ENCODE measurements around the gene NUP54. TPM values are rescaled to one million over a fixed set of nuclear protein-coding genes. Genes with fewer than 3 reads are reported as not detected.

The NUP54 gene
- total RNA-seq, 1 donor from 2014 or later: 44.2 TPM

- TF ChIP-seq, protein P1, sequence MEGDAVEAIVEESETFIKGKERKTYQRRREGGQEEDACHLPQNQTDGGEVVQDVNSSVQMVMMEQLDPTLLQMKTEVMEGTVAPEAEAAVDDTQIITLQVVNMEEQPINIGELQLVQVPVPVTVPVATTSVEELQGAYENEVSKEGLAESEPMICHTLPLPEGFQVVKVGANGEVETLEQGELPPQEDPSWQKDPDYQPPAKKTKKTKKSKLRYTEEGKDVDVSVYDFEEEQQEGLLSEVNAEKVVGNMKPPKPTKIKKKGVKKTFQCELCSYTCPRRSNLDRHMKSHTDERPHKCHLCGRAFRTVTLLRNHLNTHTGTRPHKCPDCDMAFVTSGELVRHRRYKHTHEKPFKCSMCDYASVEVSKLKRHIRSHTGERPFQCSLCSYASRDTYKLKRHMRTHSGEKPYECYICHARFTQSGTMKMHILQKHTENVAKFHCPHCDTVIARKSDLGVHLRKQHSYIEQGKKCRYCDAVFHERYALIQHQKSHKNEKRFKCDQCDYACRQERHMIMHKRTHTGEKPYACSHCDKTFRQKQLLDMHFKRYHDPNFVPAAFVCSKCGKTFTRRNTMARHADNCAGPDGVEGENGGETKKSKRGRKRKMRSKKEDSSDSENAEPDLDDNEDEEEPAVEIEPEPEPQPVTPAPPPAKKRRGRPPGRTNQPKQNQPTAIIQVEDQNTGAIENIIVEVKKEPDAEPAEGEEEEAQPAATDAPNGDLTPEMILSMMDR (IDR thresholded peaks at IDR 0.05; ENCODE audit: unreplicated experiment): no peak
- Mint-ChIP-seq H3K36me3 (ENCODE audit: low read depth, unreplicated experiment) (peaks cover 12% of the 10 kb centered on the region), H3K4me3 (ENCODE audit: unreplicated experiment) (no peak overlapping the region), H3K27me3 (ENCODE audit: unreplicated experiment) (peaks cover 2% of the 10 kb centered on the region), H3K27ac (ENCODE audit: unreplicated experiment) (no peak overlapping the region), H3K9me3 (ENCODE audit: unreplicated experiment) (no peaks in the 10 kb centered on the region), H3K4me1 (ENCODE audit: unreplicated experiment) (peaks cover 8% of the 10 kb centered on the region)
- DNase-seq (ENCODE audit: low spot score): no peak
These were observed 7.8 kb upstream of the NUP54 start for GRCh38 chr4:76155979-76156378.

GRCh38 chr4:76153356-76153755 lies 5.2 kb upstream of the NUP54 start:
- H3K27ac Mint-ChIP-seq (ENCODE audit: unreplicated experiment): no peak overlapping the region
- H3K9me3 Mint-ChIP-seq (ENCODE audit: unreplicated experiment): no peaks in the 10 kb centered on the region
- peaks cover 15% of the 10 kb centered on the region for H3K4me1 Mint-ChIP-seq (ENCODE audit: unreplicated experiment)
- H3K27me3 Mint-ChIP-seq (ENCODE audit: unreplicated experiment): peaks cover 6% of the 10 kb centered on the region
- peaks cover 8% of the 10 kb centered on the region for H3K36me3 Mint-ChIP-seq (ENCODE audit: low read depth, unreplicated experiment)
- no peak for DNase-seq (ENCODE audit: low spot score)
- TF ChIP-seq, protein P1 (IDR thresholded peaks at IDR 0.05; ENCODE audit: unreplicated experiment): no peak
- H3K4me3 Mint-ChIP-seq (ENCODE audit: unreplicated experiment): no peak overlapping the region

DNA sequence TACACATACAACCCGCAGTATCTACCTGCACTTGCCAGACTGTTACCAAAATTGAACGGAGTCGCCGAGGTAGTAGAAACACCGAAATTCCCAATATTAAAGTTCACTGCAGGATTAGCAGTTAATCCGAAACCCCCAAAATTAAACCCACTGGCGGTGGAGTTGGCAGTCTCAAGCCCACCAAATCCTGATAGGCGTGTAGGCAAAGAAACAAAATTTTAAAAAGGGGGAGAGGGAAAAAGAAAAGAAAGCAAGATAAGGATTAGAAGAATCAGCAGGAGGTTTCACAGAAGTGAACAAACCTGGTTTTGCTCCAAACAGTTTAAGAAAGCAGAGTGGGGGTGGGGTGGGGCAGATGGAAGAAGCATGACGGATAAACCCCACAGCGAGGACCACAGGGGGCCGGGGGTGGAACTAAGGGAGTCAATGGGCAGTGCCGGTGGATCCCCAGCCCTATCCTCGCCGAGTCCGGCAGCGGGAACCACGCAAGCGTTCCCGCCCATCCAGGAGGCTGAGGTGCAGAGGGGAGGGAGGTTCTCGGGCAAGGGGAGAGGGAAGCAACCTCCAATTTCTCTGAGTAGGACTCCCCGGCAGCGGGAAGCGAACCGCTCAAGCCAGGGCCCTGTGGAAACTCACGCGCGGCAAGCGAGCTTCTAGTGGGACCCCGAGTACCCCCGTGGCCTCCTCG lies 599 bp downstream of the NUP54 start:
- TF ChIP-seq, protein P1 (IDR thresholded peaks at IDR 0.05; ENCODE audit: unreplicated experiment): no peak
- Mint-ChIP-seq H3K27ac (ENCODE audit: unreplicated experiment) (peak overlapping the region; percentile 93), H3K4me1 (ENCODE audit: unreplicated experiment) (peaks cover 18% of the 10 kb centered on the region)

DNA sequence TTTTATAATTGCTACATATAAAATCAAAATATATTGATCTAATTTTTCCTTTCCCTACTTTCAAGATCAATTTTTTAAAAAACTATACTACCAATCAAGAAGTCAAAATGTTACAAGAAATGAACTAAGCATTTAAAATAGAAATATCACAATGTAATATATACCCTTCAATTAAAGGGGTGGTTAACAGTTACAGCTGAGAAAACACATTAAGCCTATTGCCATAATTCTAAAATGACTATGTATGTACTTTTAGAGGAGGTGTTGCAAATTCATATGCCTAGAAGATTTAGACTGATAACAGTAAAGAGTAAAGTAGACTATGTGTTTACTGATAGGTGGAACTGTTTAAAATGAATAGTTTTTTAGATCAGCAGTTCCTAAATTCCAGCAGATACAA lies 3.7 kb downstream of the NUP54 start:
- Mint-ChIP-seq H3K36me3 (ENCODE audit: low read depth, unreplicated experiment) (peaks cover 22% of the 10 kb centered on the region), H3K27me3 (ENCODE audit: unreplicated experiment) (peaks cover 9% of the 10 kb centered on the region), H3K9me3 (ENCODE audit: unreplicated experiment) (no peaks in the 10 kb centered on the region), H3K4me1 (ENCODE audit: unreplicated experiment) (peaks cover 18% of the 10 kb centered on the region), H3K27ac (ENCODE audit: unreplicated experiment) (no peak overlapping the region), H3K4me3 (ENCODE audit: unreplicated experiment) (no peak overlapping the region)
- no peak for DNase-seq (ENCODE audit: low spot score)
- TF ChIP-seq, protein P1 (IDR thresholded peaks at IDR 0.05; ENCODE audit: unreplicated experiment): no peak

More for the DNA sequence above, 599 bp downstream of the NUP54 start:
- H3K4me3 Mint-ChIP-seq (ENCODE audit: unreplicated experiment): peak overlapping the region; percentile 100
- peaks cover 12% of the 10 kb centered on the region for H3K36me3 Mint-ChIP-seq (ENCODE audit: low read depth, unreplicated experiment)
- peak; percentile 70 for DNase-seq (ENCODE audit: low spot score)
- H3K9me3 Mint-ChIP-seq (ENCODE audit: unreplicated experiment): no peaks in the 10 kb centered on the region
- H3K27me3 Mint-ChIP-seq (ENCODE audit: unreplicated experiment): peaks cover 9% of the 10 kb centered on the region

DNA sequence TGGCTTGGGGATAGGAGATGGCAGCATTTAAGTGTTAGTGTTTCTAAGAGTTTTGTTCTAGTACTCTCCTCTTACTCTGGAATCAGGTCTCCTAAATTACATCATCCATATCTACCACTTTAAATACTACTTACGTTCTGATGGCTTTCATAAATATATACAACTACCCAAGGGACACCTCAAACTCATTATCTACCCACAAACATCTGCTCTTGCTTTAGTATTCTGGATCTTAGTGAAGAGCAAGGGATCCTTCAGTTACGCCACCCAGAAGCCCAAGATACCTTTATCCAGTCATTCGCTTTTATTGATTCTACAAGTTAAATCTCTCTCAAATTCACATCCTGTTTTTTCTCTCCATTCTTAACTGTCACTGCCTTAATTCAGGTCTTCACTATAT lies 7.0 kb downstream of the NUP54 start:
- no peaks in the 10 kb centered on the region for H3K4me1 Mint-ChIP-seq (ENCODE audit: unreplicated experiment)
- H3K27ac Mint-ChIP-seq (ENCODE audit: unreplicated experiment): no peak overlapping the region
- H3K36me3 Mint-ChIP-seq (ENCODE audit: low read depth, unreplicated experiment): peaks cover 21% of the 10 kb centered on the region
- no peaks in the 10 kb centered on the region for H3K9me3 Mint-ChIP-seq (ENCODE audit: unreplicated experiment)
- TF ChIP-seq, protein P1 (IDR thresholded peaks at IDR 0.05; ENCODE audit: unreplicated experiment): no peak
- DNase-seq (ENCODE audit: low spot score): no peak
- no peak overlapping the region for H3K4me3 Mint-ChIP-seq (ENCODE audit: unreplicated experiment)
- no peaks in the 10 kb centered on the region for H3K27me3 Mint-ChIP-seq (ENCODE audit: unreplicated experiment)
